GM10847 (cell line): Measurements from ENCODE around the gene DDX6.

Source experiments
- POLR2A ChIP-seq: IDR thresholded peaks from 2 replicates; pipeline ENCODE4 v1.6.1; 2011; ENCODE audit not compliant: insufficient read length; ENCODE audit errors: extremely low read depth

Gene DDX6, protein sequence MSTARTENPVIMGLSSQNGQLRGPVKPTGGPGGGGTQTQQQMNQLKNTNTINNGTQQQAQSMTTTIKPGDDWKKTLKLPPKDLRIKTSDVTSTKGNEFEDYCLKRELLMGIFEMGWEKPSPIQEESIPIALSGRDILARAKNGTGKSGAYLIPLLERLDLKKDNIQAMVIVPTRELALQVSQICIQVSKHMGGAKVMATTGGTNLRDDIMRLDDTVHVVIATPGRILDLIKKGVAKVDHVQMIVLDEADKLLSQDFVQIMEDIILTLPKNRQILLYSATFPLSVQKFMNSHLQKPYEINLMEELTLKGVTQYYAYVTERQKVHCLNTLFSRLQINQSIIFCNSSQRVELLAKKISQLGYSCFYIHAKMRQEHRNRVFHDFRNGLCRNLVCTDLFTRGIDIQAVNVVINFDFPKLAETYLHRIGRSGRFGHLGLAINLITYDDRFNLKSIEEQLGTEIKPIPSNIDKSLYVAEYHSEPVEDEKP

GRCh38 chr11:118791111-118791960 is at the start of gene DDX6:
DDX6 (minus strand) TSS chr11:118791164; CDS start chr11:118786251, 4,913 bp downstream.
- peak; percentile 69 for TF ChIP-seq POLR2A

DNA sequence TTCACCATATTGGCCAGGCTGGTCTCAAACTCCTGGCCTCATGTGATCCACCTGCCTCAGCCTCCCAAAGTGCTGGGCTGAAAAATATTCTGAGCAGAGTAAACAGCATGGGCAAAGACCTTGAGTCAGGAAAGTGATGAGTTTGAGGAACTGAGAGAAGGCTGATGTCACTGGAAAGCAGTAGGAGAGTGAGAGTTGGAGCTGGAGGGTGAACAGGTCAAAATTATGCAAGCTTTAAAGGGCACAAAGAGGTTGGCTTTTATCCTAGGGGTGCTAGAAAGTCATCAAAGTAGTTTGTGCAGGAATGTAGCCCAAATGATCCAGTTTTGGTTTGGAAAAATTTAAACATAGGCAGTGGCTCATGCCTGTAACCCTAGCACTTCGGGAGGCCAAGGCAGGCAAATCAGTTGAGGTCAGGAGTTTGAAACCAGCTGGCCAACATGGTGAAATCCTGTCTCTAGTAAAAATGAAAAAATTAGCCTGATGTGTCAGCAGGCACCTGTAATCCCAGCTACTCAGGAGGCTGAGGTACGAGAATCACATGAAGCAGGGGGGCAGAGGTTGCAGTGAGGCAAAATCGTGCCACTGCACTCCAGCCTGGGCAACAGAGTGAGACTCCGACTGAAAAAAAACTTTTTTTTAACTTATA is 48.1 kb upstream of the DDX6 start:
- TF ChIP-seq POLR2A: no peak

- no peak for TF ChIP-seq POLR2A
These were observed 46.9 kb upstream of the DDX6 start for GRCh38 chr11:118837868-118838267.

DNA sequence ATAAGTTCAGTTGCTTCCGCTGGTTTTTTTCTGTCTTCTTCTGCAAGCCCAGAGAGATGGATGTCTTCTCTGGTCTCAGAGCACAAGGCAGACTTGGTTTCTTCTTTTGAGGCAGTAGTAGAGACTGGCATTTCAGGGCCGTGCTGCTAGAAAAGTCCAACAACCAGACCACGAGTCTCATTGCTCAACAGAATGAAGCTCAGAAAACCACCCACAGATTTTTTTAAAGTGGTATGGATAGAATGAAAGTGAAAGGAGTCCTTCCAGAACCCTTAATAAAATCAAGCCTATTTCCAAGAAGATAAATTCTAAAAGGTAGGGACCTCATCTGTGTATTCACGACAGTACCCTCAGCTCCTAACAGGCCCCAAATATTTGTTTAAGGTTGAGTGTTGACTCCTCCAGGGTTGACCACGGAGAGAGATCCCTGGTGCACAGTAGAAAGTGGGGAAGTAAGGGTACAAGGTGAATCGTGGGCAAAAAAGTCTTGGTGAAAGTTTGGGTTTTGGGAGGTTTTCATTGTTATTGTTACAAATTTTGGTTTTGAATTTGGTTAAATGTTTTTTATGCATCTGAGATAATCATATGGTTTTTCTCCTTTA is 43.6 kb upstream of the DDX6 start:
- no peak for TF ChIP-seq POLR2A

DNA sequence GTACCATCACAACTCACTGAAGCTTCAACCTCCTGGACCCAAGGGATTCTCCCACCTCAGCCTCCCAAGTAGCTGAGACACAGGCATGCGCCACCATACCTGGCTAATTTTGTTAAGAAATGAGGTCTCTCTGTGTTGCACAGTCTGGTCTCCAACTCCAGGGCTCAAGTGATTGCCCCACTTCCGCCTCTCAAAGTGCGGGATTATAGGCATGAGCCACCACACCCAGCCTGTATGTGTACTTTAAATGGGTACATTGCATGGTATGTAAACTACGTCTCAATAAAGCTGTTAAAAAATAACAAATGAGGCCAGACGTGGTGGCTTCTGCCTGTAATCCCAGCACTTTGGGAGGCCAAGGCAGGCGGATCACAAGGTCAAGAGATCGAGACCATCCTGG is 36.2 kb upstream of the DDX6 start:
- TF ChIP-seq POLR2A: no peak

DNA sequence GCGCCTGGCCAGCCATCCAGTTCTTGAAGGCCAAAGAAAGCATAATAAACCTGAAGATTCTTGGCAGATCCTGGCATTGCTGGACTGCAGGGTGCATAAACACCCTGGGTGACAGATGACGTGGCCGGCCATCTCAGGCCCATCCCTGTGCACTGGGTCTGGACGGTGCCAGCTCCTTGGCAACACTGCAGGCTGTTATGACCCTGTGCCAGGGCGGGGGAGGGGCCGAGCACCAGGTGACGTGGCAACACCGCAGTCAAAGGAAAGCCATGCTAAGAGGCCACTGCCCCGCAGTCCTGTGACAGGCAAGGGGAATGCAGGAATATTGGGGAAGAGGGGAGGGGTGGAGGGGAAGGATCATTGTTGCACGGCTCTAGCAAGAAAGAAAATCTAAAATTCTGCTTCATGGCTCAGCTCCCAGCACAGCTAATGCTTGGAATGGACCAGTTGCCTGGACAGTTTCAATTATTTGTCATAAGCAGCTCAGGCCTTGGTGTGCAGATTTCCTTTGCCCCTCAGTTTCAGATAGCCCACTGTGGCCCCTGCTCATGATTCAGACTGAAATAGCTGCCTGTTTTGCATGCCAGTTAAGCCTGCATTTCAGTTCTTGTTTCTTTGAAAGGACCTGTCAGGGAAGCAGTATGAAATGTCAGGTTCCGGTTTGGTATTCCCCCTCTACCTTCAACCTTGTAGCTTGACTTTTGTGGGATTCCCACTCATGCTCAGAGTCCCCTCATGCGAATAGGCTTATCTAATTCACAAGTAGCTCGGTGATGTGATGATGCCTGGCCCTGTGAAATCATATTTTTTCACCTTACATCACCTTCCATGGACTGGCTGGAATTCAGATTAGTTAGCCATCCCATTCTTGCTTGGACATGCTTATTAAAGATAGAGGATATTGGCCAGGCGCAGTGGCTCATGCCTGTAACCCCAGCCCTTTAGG is 29.7 kb upstream of the DDX6 start:
- TF ChIP-seq POLR2A: no peak

DNA sequence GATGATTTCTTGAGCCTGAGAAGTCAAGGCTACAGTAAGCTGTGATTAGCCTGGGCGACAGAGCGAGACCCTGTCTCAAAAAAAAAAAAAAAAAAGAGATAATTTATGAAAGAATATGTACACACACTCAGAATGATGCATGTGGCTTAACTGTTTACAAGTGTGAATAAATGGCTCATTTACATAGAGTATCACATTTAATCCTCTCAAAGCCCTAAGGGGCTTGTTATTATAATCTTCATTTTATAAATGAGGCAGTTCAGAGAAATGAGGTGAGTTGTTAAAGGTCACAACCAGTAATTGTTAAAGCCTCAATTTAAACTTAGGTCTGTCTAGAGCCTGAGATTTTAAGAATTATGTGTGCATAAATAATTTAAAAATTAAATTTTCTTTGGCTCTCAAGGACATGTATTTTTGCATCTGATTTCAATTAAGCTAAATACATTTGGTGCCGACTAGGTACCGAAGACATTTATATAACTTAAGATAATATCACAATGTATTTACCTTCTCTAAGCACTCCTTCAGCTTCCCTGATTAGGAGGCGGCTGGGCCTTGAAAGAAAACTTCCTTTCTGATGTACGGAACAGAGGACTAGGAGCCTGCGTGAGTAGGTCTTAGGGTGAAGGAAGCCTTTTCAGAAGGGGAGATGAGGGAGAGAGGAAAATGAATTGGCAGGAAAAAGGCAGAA is 28.5 kb upstream of the DDX6 start:
- no peak for TF ChIP-seq POLR2A

GRCh38 chr11:118818130-118818529 is 27.2 kb upstream of the DDX6 start:
- no peak for TF ChIP-seq POLR2A

DNA sequence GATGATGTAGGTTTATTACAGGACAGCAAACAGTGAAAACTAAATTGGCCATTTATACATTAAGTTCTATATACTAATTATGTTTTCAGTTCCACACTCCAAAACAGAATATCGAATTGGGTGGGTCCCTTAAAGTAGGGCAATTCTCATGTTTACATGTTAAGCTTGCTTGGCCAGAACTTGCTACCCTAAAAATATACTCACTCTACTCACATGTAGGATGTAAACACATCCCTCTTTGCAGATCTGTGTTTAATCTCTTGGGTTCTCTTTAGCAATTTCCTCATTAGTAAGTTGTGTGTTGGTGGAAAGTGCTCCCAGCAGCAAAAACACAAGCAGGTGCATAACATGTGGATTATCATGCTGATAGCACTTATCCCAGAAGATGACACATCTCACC is 22.6 kb upstream of the DDX6 start:
- no peak for TF ChIP-seq POLR2A

GRCh38 chr11:118812485-118812884 is 21.5 kb upstream of the DDX6 start:
- TF ChIP-seq POLR2A: no peak

DNA sequence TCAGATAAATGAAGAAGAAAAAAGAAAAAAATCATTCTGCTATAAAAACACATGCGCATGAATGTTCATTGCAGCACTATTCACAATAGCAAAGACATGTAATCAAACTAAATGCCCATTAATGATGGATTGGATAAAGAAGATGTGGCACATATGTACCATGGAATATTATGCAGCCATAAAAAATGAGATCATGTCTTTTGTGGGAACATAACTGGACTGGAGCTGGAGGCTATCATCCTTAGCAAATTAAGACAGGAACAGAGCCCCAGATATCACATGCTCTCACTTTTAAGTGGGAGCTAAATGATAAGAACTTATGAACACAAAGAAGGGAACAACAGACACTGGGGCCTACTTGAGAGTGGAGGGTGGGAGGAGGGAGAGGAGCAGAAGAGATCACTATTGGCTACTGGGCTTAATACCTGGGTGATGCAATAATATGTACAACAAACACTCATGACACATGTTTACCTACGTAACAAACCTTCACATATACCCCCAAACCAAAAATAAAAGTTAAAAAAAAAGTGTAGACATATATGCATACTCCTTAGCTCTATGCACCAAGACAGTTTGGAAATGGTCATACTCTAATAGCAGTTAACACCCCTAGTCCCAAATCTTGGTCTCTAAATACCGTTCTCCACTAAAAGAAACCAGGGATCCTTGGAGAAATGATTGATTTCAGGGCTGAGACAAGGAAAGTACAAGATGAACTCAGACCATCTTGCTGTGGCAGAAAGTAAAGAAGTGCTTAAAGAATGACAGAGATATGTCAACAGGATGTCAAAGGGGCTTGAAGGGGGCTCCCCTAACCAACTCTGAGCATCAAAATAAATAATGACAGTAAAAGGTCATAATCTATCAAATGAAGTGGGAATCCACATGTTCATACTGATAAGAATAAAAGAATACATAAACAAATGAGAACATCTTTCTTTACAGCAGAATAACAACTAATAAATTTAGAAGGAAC is 17.1 kb upstream of the DDX6 start:
- no peak for TF ChIP-seq POLR2A

DNA sequence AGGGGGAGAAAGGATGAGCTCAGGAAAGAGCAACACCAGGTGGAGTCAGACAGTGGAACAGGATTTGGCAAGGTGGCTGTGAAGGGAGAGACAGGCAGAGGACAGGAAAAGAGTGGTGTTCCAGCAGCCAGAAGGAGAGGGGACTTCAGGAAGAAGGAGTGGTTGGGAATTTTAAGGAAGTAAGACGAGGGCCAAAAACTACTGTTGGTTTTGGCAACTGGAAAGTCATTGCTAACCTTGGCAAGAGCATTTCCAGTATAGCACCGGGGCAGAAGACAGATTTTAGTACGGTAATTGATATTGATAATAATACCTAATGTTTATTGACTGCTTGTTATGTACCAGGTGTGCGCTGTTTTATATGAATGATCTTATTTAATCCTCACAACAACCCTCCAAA is 15.4 kb upstream of the DDX6 start:
- no peak for TF ChIP-seq POLR2A
